H9 (cell line): ENCODE data around the gene MYBPC2. TPM values are rescaled to one million over a fixed set of nuclear protein-coding genes. Genes with fewer than 3 reads are reported as not detected.
A peak's percentile ranks its signal among the peaks of the same experiment; 100 is the strongest.

ENCODE experiments used
- DNase-seq: peaks from one replicate; pipeline ENCODE4 v3.0.0-alpha.2; 2017
- H2AFZ ChIP-seq: one replicate; pipeline ENCODE4 v1.6.1; 2013; ENCODE audit warnings: mild to moderate bottlenecking, low read length, control low read depth, moderate library complexity
- H2AK5ac ChIP-seq: 2 replicates; pipeline ENCODE4 v1.6.1; 2013; ENCODE audit warnings: low read length, control low read depth, mixed read lengths; ENCODE audit not compliant: insufficient read length
- H2BK120ac ChIP-seq: one replicate; pipeline ENCODE4 v1.6.1; 2013; ENCODE audit warnings: low read depth, mild to moderate bottlenecking, low read length, control low read depth, inconsistent platforms; ENCODE audit not compliant: poor library complexity, severe bottlenecking
- H2BK12ac ChIP-seq: 2 replicates; pipeline ENCODE4 v1.6.1; 2013; ENCODE audit warnings: low read length, control low read depth, mixed read lengths, low read depth; ENCODE audit not compliant: insufficient read length
- H2BK15ac ChIP-seq: 2 replicates; pipeline ENCODE4 v1.6.1; 2013; ENCODE audit warnings: low read depth, low read length, control low read depth
- H2BK20ac ChIP-seq: one replicate; pipeline ENCODE4 v1.6.1; 2013; ENCODE audit warnings: low read depth, mild to moderate bottlenecking, low read length, control low read depth, inconsistent platforms; ENCODE audit not compliant: poor library complexity, severe bottlenecking
- H2BK5ac ChIP-seq: 2 replicates; pipeline ENCODE4 v1.6.1; 2013; ENCODE audit warnings: low read length, control low read depth, mixed read lengths; ENCODE audit not compliant: insufficient read length
- H3K14ac ChIP-seq: 2 replicates; pipeline ENCODE4 v1.6.1; 2013; ENCODE audit warnings: low read length, control low read depth; ENCODE audit not compliant: insufficient read depth
- H3K18ac ChIP-seq: 2 replicates; pipeline ENCODE4 v1.6.1; 2013; ENCODE audit warnings: low read depth, mild to moderate bottlenecking, mixed read lengths, low read length, control low read depth; ENCODE audit not compliant: insufficient read length
- H3K23ac ChIP-seq: 2 replicates; pipeline ENCODE4 v1.6.1; 2013; ENCODE audit warnings: low read length, control low read depth, mixed read lengths, low read depth; ENCODE audit not compliant: insufficient read length
- H3K23me2 ChIP-seq: 2 replicates; pipeline ENCODE4 v1.6.1; 2013; ENCODE audit warnings: low read depth, mild to moderate bottlenecking, mixed read lengths, low read length, control low read depth; ENCODE audit not compliant: insufficient read length, poor library complexity, severe bottlenecking
- H3K27ac ChIP-seq: 2 replicates; pipeline ENCODE4 v1.5.1; 2013; ENCODE audit warnings: low read length, control low read depth, mixed read lengths, low read depth; ENCODE audit not compliant: insufficient read length
- H3K27me3 ChIP-seq: 2 replicates; pipeline ENCODE4 v1.6.1; 2013; ENCODE audit warnings: low read length, control low read depth, inconsistent platforms; ENCODE audit not compliant: insufficient read depth
- H3K4ac ChIP-seq: 2 replicates; pipeline ENCODE4 v1.6.1; 2013; ENCODE audit warnings: low read depth, mild to moderate bottlenecking, control low read depth, inconsistent platforms, low read length, moderate library complexity
- H3K4me1 ChIP-seq: 2 replicates; pipeline ENCODE4 v1.6.1; 2013; ENCODE audit warnings: low read length, control low read depth, inconsistent platforms; ENCODE audit not compliant: insufficient read depth
- H3K4me2 ChIP-seq: 2 replicates; pipeline ENCODE4 v1.6.1; 2013; ENCODE audit warnings: low read length, control low read depth, mixed read lengths; ENCODE audit not compliant: insufficient read length, insufficient read depth
- H3K56ac ChIP-seq: 2 replicates; pipeline ENCODE4 v1.6.1; 2013; ENCODE audit warnings: low read depth, mild to moderate bottlenecking, mixed read lengths, low read length, control low read depth; ENCODE audit not compliant: insufficient read length
- H3K79me1 ChIP-seq: 2 replicates; pipeline ENCODE4 v1.6.1; 2013; ENCODE audit warnings: low read depth, mild to moderate bottlenecking, moderate library complexity, low read length, control low read depth, inconsistent platforms; ENCODE audit not compliant: insufficient read depth, poor library complexity, severe bottlenecking
- H3K79me2 ChIP-seq: 2 replicates; pipeline ENCODE4 v1.6.1; 2013; ENCODE audit warnings: low read length, control low read depth, inconsistent platforms; ENCODE audit not compliant: insufficient read depth
- H3K9ac ChIP-seq: 2 replicates; pipeline ENCODE4 v1.6.1; 2013; ENCODE audit warnings: low read length, control low read depth, mixed read lengths; ENCODE audit not compliant: insufficient read length; ENCODE audit errors: extremely low read depth
- H3K9me3 ChIP-seq: one replicate; pipeline ENCODE4 v1.6.1; 2013; ENCODE audit warnings: low read depth, low read length, inconsistent platforms; ENCODE audit not compliant: control insufficient read depth
- H3T11ph ChIP-seq: one replicate; pipeline ENCODE4 v1.6.1; 2013; ENCODE audit warnings: mild to moderate bottlenecking, low read length, control low read depth, inconsistent platforms
- H4K20me1 ChIP-seq: one replicate; pipeline ENCODE4 v1.6.1; 2013; ENCODE audit not compliant: control insufficient read depth, insufficient read length, insufficient read depth
- H4K5ac ChIP-seq: 2 replicates; pipeline ENCODE4 v1.6.1; 2013; ENCODE audit warnings: low read depth, mild to moderate bottlenecking, mixed read lengths, low read length, control low read depth; ENCODE audit not compliant: insufficient read length
- H4K8ac ChIP-seq: replicated peaks from 2 replicates; pipeline ENCODE4 v1.6.1; 2013; ENCODE audit warnings: low read length, control low read depth, mixed read lengths, low read depth; ENCODE audit not compliant: insufficient read length
- H4K91ac ChIP-seq: 2 replicates; pipeline ENCODE4 v1.6.1; 2013; ENCODE audit warnings: low read depth, mild to moderate bottlenecking, moderate library complexity, mixed read lengths, low read length, control low read depth; ENCODE audit not compliant: insufficient read length
- H3K27ac Mint-ChIP-seq, 3 experiments: 2 replicates in 2 of 3; 3 replicates in 1 of 3; pipeline ENCODE4 v1.8.0; 2020 to 2021; ENCODE audit warnings: mixed read lengths in 3 of 3, mild to moderate bottlenecking in 1 of 3, moderate library complexity in 1 of 3
- H3K27me3 Mint-ChIP-seq: 2 replicates; pipeline ENCODE4 v1.8.0; 2021; ENCODE audit warnings: low read depth, mild to moderate bottlenecking, moderate library complexity, mixed read lengths
- H3K36me3 Mint-ChIP-seq, 3 experiments: 2 replicates in 2 of 3; 3 replicates in 1 of 3; pipeline ENCODE4 v1.8.0; 2020 to 2021; ENCODE audit warnings: low read depth in 3 of 3, mixed read lengths in 3 of 3; ENCODE audit not compliant: insufficient read depth in 1 of 3
- H3K4me1 Mint-ChIP-seq, 2 experiments: 2 replicates each; pipeline ENCODE4 v1.8.0; 2020; ENCODE audit warnings: mixed read lengths in 2 of 2
- H3K4me3 Mint-ChIP-seq, 2 experiments: 2 replicates in 1 of 2; 3 replicates in 1 of 2; pipeline ENCODE4 v1.8.0; 2020 to 2021; ENCODE audit warnings: mild to moderate bottlenecking in 2 of 2, mixed read lengths in 2 of 2, moderate library complexity in 1 of 2
- H3K9me3 Mint-ChIP-seq, 2 experiments: 2 replicates in 1 of 2; 3 replicates in 1 of 2; pipeline ENCODE4 v1.8.0; 2020; ENCODE audit warnings: mild to moderate bottlenecking in 2 of 2, mixed read lengths in 2 of 2, moderate library complexity in 1 of 2
- WGBS: extraction: QIAGEN DNeasy Blood & Tissue Kit; methylation state at CpG from one replicate; pipeline ENCODE4 v1.1.7; 2013; ENCODE audit warnings: missing lambda C conversion rate, low lambda C conversion rate, mixed read lengths; ENCODE audit not compliant: insufficient read length; ENCODE audit errors: extremely low coverage; 5-methylcytosine and 5-hydroxymethylcytosine counted together
- total RNA-seq: library from RNA; stranded (reverse); gene quantifications from 2 replicates; pipeline ENCODE4 v1.2.1, GENCODE V29; 2021
- TF ChIP-seq, protein P1 (sequence below): fragments of 200-600 bp; sonication (generic); conservative IDR thresholded peaks from 3 replicates; pipeline ENCODE4 v1.8.0; 2021; ENCODE audit warnings: antibody characterized with exemption, mild to moderate bottlenecking

MYBPC2 gene
- total RNA-seq, 1 experiment from 2014 or later = 4.9 TPM

DNA sequence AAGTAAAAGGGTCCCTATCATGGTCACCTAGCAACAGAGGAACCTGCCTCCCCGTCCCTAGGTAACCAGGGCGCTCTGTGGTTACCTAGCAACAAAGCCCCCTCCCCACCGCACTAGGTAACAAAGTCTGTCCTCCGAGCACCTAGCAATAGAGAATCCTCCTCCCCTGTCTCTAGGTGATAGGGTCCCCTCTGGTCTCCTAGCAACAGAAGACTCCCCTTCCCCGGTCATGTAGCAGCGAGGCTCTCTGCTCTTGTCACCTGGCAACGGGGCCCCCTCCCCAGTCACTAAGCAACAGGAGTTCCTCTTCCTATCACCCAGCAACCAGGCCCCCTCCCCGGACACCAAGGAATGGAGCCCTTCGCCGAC lies 78.0 kb downstream of the MYBPC2 start:
- Histone ChIP-seq H3K4ac (no peak overlapping the region), H3K9ac (no peak overlapping the region), H4K20me1 (no peaks in the 10 kb centered on the region), H3T11ph (no peak overlapping the region), H2AFZ (no peak overlapping the region), H2BK20ac (no peak overlapping the region), H2BK12ac (no peak overlapping the region), H3K56ac (no peak overlapping the region), H4K91ac (no peak overlapping the region), H2AK5ac (no peak overlapping the region), H3K79me1 (no peaks in the 10 kb centered on the region), H3K23ac (no peak overlapping the region), H3K23me2 (no peaks in the 10 kb centered on the region), H4K8ac (no peak overlapping the region), H2BK120ac (no peak overlapping the region), H4K5ac (no peak overlapping the region), H3K4me1 (no peaks in the 10 kb centered on the region), H3K27ac (no peak overlapping the region), H2BK15ac (no peak overlapping the region), H3K9me3 (no peaks in the 10 kb centered on the region), H3K79me2 (no peaks in the 10 kb centered on the region), H3K27me3 (peaks cover 2% of the 10 kb centered on the region; the same call in 1 of the 2 replicates), H3K4me2 (peak overlapping the region; percentile 57), H3K14ac (0 out of 2 replicates have a peak overlapping the region, but pooled peaks have one; percentile 9), H3K18ac (no peak overlapping the region), H2BK5ac (no peak overlapping the region)
- H3K9me3 Mint-ChIP-seq = no peaks in the 10 kb centered on the region; a peak in 1 of 5 replicates
- peaks cover 7 to 27% of the 10 kb centered on the region in 2 experiments for H3K4me1 Mint-ChIP-seq
- no peaks in the 10 kb centered on the region; a peak in 1 of 7 replicates for H3K36me3 Mint-ChIP-seq
- peak overlapping the region; percentile 70 to 97 (median 89); a peak in 5 of 7 replicates for H3K27ac Mint-ChIP-seq
- TF ChIP-seq, protein P1, sequence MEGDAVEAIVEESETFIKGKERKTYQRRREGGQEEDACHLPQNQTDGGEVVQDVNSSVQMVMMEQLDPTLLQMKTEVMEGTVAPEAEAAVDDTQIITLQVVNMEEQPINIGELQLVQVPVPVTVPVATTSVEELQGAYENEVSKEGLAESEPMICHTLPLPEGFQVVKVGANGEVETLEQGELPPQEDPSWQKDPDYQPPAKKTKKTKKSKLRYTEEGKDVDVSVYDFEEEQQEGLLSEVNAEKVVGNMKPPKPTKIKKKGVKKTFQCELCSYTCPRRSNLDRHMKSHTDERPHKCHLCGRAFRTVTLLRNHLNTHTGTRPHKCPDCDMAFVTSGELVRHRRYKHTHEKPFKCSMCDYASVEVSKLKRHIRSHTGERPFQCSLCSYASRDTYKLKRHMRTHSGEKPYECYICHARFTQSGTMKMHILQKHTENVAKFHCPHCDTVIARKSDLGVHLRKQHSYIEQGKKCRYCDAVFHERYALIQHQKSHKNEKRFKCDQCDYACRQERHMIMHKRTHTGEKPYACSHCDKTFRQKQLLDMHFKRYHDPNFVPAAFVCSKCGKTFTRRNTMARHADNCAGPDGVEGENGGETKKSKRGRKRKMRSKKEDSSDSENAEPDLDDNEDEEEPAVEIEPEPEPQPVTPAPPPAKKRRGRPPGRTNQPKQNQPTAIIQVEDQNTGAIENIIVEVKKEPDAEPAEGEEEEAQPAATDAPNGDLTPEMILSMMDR = no peak
- WGBS = no CpG with 5 or more reads among the region's 10 CpGs
- peaks cover 50% of the 10 kb centered on the region for H3K27me3 Mint-ChIP-seq
- peak overlapping the region; percentile 81 to 87 for H3K4me3 Mint-ChIP-seq
- DNase-seq = no peak
